H9 (cell line): ENCODE measurements around the gene CXCL5. TPM values are rescaled to one million over a fixed set of nuclear protein-coding genes. Genes with fewer than 3 reads are reported as not detected.

Experiments
- DNase-seq: peaks from one replicate; pipeline ENCODE4 v3.0.0-alpha.2; 2017
- H2AFZ ChIP-seq: one replicate; pipeline ENCODE4 v1.6.1; 2013; ENCODE audit warnings: mild to moderate bottlenecking, low read length, control low read depth, moderate library complexity
- H2AK5ac ChIP-seq: 2 replicates; pipeline ENCODE4 v1.6.1; 2013; ENCODE audit warnings: low read length, control low read depth, mixed read lengths; ENCODE audit not compliant: insufficient read length
- H2BK120ac ChIP-seq: one replicate; pipeline ENCODE4 v1.6.1; 2013; ENCODE audit warnings: low read depth, mild to moderate bottlenecking, low read length, control low read depth, inconsistent platforms; ENCODE audit not compliant: poor library complexity, severe bottlenecking
- H2BK12ac ChIP-seq: 2 replicates; pipeline ENCODE4 v1.6.1; 2013; ENCODE audit warnings: low read length, control low read depth, mixed read lengths, low read depth; ENCODE audit not compliant: insufficient read length
- H2BK15ac ChIP-seq: 2 replicates; pipeline ENCODE4 v1.6.1; 2013; ENCODE audit warnings: low read depth, low read length, control low read depth
- H2BK20ac ChIP-seq: one replicate; pipeline ENCODE4 v1.6.1; 2013; ENCODE audit warnings: low read depth, mild to moderate bottlenecking, low read length, control low read depth, inconsistent platforms; ENCODE audit not compliant: poor library complexity, severe bottlenecking
- H2BK5ac ChIP-seq: 2 replicates; pipeline ENCODE4 v1.6.1; 2013; ENCODE audit warnings: low read length, control low read depth, mixed read lengths; ENCODE audit not compliant: insufficient read length
- H3K14ac ChIP-seq: 2 replicates; pipeline ENCODE4 v1.6.1; 2013; ENCODE audit warnings: low read length, control low read depth; ENCODE audit not compliant: insufficient read depth
- H3K18ac ChIP-seq: 2 replicates; pipeline ENCODE4 v1.6.1; 2013; ENCODE audit warnings: low read depth, mild to moderate bottlenecking, mixed read lengths, low read length, control low read depth; ENCODE audit not compliant: insufficient read length
- H3K23ac ChIP-seq: 2 replicates; pipeline ENCODE4 v1.6.1; 2013; ENCODE audit warnings: low read length, control low read depth, mixed read lengths, low read depth; ENCODE audit not compliant: insufficient read length
- H3K23me2 ChIP-seq: 2 replicates; pipeline ENCODE4 v1.6.1; 2013; ENCODE audit warnings: low read depth, mild to moderate bottlenecking, mixed read lengths, low read length, control low read depth; ENCODE audit not compliant: insufficient read length, poor library complexity, severe bottlenecking
- H3K27ac ChIP-seq: 2 replicates; pipeline ENCODE4 v1.5.1; 2013; ENCODE audit warnings: low read length, control low read depth, mixed read lengths, low read depth; ENCODE audit not compliant: insufficient read length
- H3K27me3 ChIP-seq: 2 replicates; pipeline ENCODE4 v1.6.1; 2013; ENCODE audit warnings: low read length, control low read depth, inconsistent platforms; ENCODE audit not compliant: insufficient read depth
- H3K4ac ChIP-seq: 2 replicates; pipeline ENCODE4 v1.6.1; 2013; ENCODE audit warnings: low read depth, mild to moderate bottlenecking, control low read depth, inconsistent platforms, low read length, moderate library complexity
- H3K4me1 ChIP-seq: 2 replicates; pipeline ENCODE4 v1.6.1; 2013; ENCODE audit warnings: low read length, control low read depth, inconsistent platforms; ENCODE audit not compliant: insufficient read depth
- H3K4me2 ChIP-seq: 2 replicates; pipeline ENCODE4 v1.6.1; 2013; ENCODE audit warnings: low read length, control low read depth, mixed read lengths; ENCODE audit not compliant: insufficient read length, insufficient read depth
- H3K56ac ChIP-seq: 2 replicates; pipeline ENCODE4 v1.6.1; 2013; ENCODE audit warnings: low read depth, mild to moderate bottlenecking, mixed read lengths, low read length, control low read depth; ENCODE audit not compliant: insufficient read length
- H3K79me1 ChIP-seq: 2 replicates; pipeline ENCODE4 v1.6.1; 2013; ENCODE audit warnings: low read depth, mild to moderate bottlenecking, moderate library complexity, low read length, control low read depth, inconsistent platforms; ENCODE audit not compliant: insufficient read depth, poor library complexity, severe bottlenecking
- H3K79me2 ChIP-seq: 2 replicates; pipeline ENCODE4 v1.6.1; 2013; ENCODE audit warnings: low read length, control low read depth, inconsistent platforms; ENCODE audit not compliant: insufficient read depth
- H3K9ac ChIP-seq: 2 replicates; pipeline ENCODE4 v1.6.1; 2013; ENCODE audit warnings: low read length, control low read depth, mixed read lengths; ENCODE audit not compliant: insufficient read length; ENCODE audit errors: extremely low read depth
- H3K9me3 ChIP-seq: one replicate; pipeline ENCODE4 v1.6.1; 2013; ENCODE audit warnings: low read depth, low read length, inconsistent platforms; ENCODE audit not compliant: control insufficient read depth
- H3T11ph ChIP-seq: one replicate; pipeline ENCODE4 v1.6.1; 2013; ENCODE audit warnings: mild to moderate bottlenecking, low read length, control low read depth, inconsistent platforms
- H4K20me1 ChIP-seq: one replicate; pipeline ENCODE4 v1.6.1; 2013; ENCODE audit not compliant: control insufficient read depth, insufficient read length, insufficient read depth
- H4K5ac ChIP-seq: 2 replicates; pipeline ENCODE4 v1.6.1; 2013; ENCODE audit warnings: low read depth, mild to moderate bottlenecking, mixed read lengths, low read length, control low read depth; ENCODE audit not compliant: insufficient read length
- H4K8ac ChIP-seq: replicated peaks from 2 replicates; pipeline ENCODE4 v1.6.1; 2013; ENCODE audit warnings: low read length, control low read depth, mixed read lengths, low read depth; ENCODE audit not compliant: insufficient read length
- H4K91ac ChIP-seq: 2 replicates; pipeline ENCODE4 v1.6.1; 2013; ENCODE audit warnings: low read depth, mild to moderate bottlenecking, moderate library complexity, mixed read lengths, low read length, control low read depth; ENCODE audit not compliant: insufficient read length
- H3K27ac Mint-ChIP-seq, 3 experiments: 2 replicates in 2 of 3; 3 replicates in 1 of 3; pipeline ENCODE4 v1.8.0; 2020 to 2021; ENCODE audit warnings: mixed read lengths in 3 of 3, mild to moderate bottlenecking in 1 of 3, moderate library complexity in 1 of 3
- H3K27me3 Mint-ChIP-seq: 2 replicates; pipeline ENCODE4 v1.8.0; 2021; ENCODE audit warnings: low read depth, mild to moderate bottlenecking, moderate library complexity, mixed read lengths
- H3K36me3 Mint-ChIP-seq, 3 experiments: 2 replicates in 2 of 3; 3 replicates in 1 of 3; pipeline ENCODE4 v1.8.0; 2020 to 2021; ENCODE audit warnings: low read depth in 3 of 3, mixed read lengths in 3 of 3; ENCODE audit not compliant: insufficient read depth in 1 of 3
- H3K4me1 Mint-ChIP-seq, 2 experiments: 2 replicates each; pipeline ENCODE4 v1.8.0; 2020; ENCODE audit warnings: mixed read lengths in 2 of 2
- H3K4me3 Mint-ChIP-seq, 2 experiments: 2 replicates in 1 of 2; 3 replicates in 1 of 2; pipeline ENCODE4 v1.8.0; 2020 to 2021; ENCODE audit warnings: mild to moderate bottlenecking in 2 of 2, mixed read lengths in 2 of 2, moderate library complexity in 1 of 2
- H3K9me3 Mint-ChIP-seq, 2 experiments: 2 replicates in 1 of 2; 3 replicates in 1 of 2; pipeline ENCODE4 v1.8.0; 2020; ENCODE audit warnings: mild to moderate bottlenecking in 2 of 2, mixed read lengths in 2 of 2, moderate library complexity in 1 of 2
- CTCF ChIP-seq: fragments of 200-600 bp; sonication (generic); conservative IDR thresholded peaks from 3 replicates; pipeline ENCODE4 v1.8.0; 2021; ENCODE audit warnings: antibody characterized with exemption, mild to moderate bottlenecking
- WGBS: extraction: QIAGEN DNeasy Blood & Tissue Kit; methylation state at CpG from one replicate; pipeline ENCODE4 v1.1.7; 2013; ENCODE audit warnings: missing lambda C conversion rate, low lambda C conversion rate, mixed read lengths; ENCODE audit not compliant: insufficient read length; ENCODE audit errors: extremely low coverage; 5-methylcytosine and 5-hydroxymethylcytosine counted together
- total RNA-seq: library from RNA; stranded (reverse); gene quantifications from 2 replicates; pipeline ENCODE4 v1.2.1, GENCODE V29; 2021

Gene CXCL5
- total RNA-seq, 1 experiment from 2014 or later, result 9.2 TPM

GRCh38 chr4:74004668-74005067, 6.2 kb upstream of the CXCL5 start:
- Mint-ChIP-seq H3K27ac (no peak overlapping the region), H3K4me1 (peaks cover 7 to 13% of the 10 kb centered on the region in 2 experiments), H3K36me3 (peaks cover 5 to 26% (median 7%) of the 10 kb centered on the region in 3 experiments; a peak in 6 of 7 replicates), H3K9me3 (peaks cover 0 to 6% of the 10 kb centered on the region in 2 experiments; a peak in 1 of 5 replicates), H3K4me3 (no peak overlapping the region), H3K27me3 (no peaks in the 10 kb centered on the region; the same call in 1 of the 2 replicates)
- Histone ChIP-seq H3T11ph (no peak overlapping the region), H3K79me2 (peaks cover 1% of the 10 kb centered on the region; the same call in 1 of the 2 replicates), H3K23me2 (no peaks in the 10 kb centered on the region), H2BK5ac (no peak overlapping the region), H3K27ac (no peak overlapping the region), H3K9me3 (no peaks in the 10 kb centered on the region), H3K27me3 (no peaks in the 10 kb centered on the region), H3K9ac (no peak overlapping the region), H2BK12ac (no peak overlapping the region), H3K4me1 (no peaks in the 10 kb centered on the region; the same call in 1 of the 2 replicates), H3K4ac (no peak overlapping the region), H4K8ac (no peak overlapping the region), H3K23ac (no peak overlapping the region), H3K14ac (no peak overlapping the region), H2BK15ac (no peak overlapping the region), H2AFZ (no peak overlapping the region), H4K20me1 (no peaks in the 10 kb centered on the region), H4K5ac (no peak overlapping the region), H3K4me2 (no peak overlapping the region), H4K91ac (no peak overlapping the region), H2BK20ac (no peak overlapping the region), H2BK120ac (no peak overlapping the region), H3K79me1 (no peaks in the 10 kb centered on the region), H3K18ac (no peak overlapping the region), H2AK5ac (no peak overlapping the region), H3K56ac (no peak overlapping the region)
- WGBS, result no CpG with 5 or more reads among the region's 4 CpGs
- DNase-seq, result no peak
- TF ChIP-seq CTCF, result no peak
